ENCODE results near the gene LZTS3.
A peak's percentile ranks its signal among the peaks of the same experiment; 100 is the strongest.
"Not testable (repeated sequence)": the region's sequence is repeated elsewhere in the genome, so short reads cannot be mapped to it uniquely, and the experiment has no call there.

LZTS3 gene

GRCh38 chr20:3172933-3173609, at the start of gene LZTS3:
Gene LZTS3, minus strand, starts transcription at chr20:3173549. Its CDS starts 6,386 bp downstream, at chr20:3167163.
- no peak for DNase-seq (ENCODE audit: low read depth)

- DNase-seq (ENCODE audit: low read depth), result no peak
These were observed 48.3 kb upstream of the LZTS3 start for GRCh38 chr20:3221398-3222226.

DNA sequence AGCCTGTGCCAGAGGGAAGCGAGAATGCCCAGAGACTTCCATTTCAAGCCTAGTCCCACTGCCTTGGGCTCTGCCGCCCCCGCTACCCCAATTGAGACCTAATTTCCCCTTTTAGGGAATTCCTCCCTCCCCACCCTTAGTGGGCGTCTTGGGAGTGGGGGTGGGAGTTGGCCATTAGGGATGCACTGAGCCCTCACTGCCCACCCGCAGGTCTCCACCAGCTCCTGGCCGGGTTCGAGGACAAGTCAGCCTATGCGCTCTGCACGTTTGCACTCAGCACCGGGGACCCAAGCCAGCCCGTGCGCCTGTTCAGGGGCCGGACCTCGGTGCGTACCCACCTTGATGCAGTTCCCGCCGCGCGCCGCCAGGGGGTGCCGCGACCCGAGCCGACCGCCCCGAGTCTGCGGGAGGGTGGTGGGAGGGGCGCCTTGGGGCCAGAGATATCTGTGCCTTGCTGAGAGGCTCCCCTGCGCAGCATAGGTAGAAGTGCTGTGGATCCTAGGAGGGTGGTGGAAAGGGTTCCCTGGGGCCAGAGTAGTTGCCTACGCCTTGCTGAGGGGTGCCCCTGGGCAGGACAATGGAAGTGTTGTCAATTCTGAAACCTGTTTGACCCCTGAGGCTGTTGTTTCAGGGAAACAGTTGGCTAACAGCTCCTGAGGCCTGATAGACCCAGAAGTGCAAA, 45.1 kb upstream of the LZTS3 start:
- no peak for DNase-seq (ENCODE audit: low read depth)

GRCh38 chr20:3215359-3215917, 42.1 kb upstream of the LZTS3 start:
- not testable (repeated sequence) for DNase-seq (ENCODE audit: low read depth)

DNA sequence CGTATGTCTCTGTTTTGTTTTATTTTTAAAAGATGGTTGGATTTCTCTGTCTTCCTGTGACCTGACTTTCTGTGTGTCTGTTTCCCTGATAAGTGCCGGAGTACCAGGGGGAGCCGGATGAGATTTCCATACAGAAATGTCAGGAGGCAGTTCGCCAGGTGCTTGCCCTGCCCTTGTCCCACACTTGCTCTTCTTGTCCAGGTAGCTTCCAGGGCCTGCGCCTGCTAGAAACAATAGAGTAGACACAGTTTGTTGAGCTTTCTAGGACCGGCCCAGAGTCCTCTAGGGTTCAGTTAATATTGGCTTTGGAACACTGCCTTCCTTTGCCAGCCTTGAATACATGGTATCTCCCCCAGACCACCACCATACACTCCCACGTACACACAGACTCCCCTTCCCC, 39.9 kb upstream of the LZTS3 start:
- DNase-seq (ENCODE audit: low read depth), result no peak

GRCh38 chr20:3210346-3210745, 37.0 kb upstream of the LZTS3 start:
- DNase-seq (ENCODE audit: low read depth), result no peak

GRCh38 chr20:3209946-3210317, 36.6 kb upstream of the LZTS3 start:
- DNase-seq (ENCODE audit: low read depth), result no peak

DNA sequence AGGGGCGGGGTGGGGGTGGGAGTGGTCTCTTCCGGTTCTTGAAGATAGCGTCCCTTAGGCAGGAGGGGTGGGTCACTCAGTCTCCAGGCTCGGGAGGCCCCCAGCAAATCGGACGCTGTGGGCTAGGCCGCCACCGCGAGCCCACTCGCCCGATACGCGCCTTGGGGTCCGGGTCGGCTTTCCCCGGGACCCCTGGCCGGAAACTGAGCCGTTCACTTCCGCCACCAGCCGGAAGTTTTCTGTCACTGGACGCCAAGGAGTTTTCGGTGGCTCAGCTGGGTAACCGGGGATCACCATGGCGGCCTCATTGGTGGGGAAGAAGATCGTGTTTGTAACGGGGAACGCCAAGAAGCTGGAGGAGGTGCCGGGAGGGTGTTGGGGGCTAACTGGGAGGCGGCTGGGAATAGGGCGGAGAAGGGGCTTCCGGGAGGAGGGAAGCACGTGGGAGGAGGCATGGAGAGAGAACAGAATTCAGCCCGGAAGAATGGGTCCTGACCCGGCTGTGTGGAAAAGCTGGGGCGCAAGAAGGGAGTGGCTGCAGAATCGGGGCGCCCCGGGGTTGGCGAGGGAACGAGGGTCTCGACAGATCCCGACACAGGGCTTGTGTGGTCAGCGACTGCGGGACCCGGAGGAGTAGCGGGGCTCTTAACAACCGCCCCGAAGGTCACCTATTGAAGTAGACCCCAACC, 36.1 kb upstream of the LZTS3 start, which contains the start of gene ITPA:
Gene ITPA, plus strand, starts transcription at position 242 of the 689 bp plus-strand sequence. Its CDS starts 54 bp downstream, at position 296.
- DNase-seq (ENCODE audit: low read depth), result no peak

DNA sequence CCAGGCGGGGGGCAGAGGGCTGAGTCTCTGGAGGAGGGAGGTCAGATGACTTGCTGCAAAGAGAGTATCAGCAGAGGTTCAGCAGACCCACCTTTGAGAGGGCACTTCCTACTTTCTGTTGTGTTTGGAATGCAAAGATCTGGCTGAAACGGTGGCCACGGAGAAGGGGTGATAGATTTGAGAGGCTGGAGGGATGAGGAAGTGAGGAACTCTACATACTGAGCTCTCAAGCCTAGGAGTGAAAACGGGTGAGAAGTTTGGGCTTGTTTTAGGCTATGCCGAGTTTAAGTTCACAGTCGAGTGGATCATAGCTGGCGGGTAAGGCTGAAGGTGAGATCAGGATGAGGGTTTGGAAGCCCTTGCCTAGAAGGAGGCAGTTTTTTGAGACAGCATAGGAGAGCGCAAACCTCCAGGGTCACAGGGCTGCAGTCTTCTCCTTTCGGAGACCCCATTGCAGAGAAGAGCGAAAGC, 35.5 kb upstream of the LZTS3 start:
- DNase-seq (ENCODE audit: low read depth), result no peak

DNA sequence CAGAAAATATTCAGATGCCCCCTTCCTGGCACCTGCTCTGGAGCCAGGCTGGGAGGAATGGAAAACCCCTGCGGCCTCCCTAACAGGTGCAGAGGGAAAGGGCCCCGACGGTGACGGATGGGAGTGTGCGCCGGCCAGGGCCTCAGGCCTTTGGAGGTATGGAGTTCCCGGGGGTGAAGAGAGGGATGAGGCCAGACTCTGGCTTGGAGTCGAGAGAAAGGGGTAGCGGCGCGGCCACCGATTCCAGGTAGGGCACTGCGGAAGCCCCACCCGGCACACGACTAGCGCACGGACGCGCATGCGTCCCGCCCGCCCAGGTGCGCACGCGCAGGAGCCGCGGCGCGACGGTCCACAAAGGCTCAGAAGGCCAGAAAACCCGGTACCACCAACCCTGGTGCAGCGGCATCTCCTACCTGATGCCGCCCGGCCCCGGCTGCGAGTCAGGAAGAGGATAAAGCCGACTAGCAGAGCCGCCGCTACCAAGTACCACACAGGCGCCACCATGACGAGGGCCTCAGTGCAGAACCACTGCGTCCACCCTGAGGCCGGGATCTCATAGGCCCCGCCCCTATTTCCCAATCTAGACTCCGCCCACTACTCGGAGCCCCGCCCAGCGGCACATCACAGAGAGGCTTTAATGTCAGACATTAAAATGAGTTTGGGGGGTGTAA, 30.9 kb upstream of the LZTS3 start, which contains the start of gene DDRGK1:
Gene DDRGK1, minus strand, starts transcription at position 559 of the 671 bp plus-strand sequence. Its CDS starts 55 bp downstream, at position 504.
- DNase-seq (ENCODE audit: low read depth), result peak; percentile 63

- no peak for DNase-seq (ENCODE audit: low read depth)
These were observed 30.2 kb upstream of the LZTS3 start for GRCh38 chr20:3203315-3204123.

DNA sequence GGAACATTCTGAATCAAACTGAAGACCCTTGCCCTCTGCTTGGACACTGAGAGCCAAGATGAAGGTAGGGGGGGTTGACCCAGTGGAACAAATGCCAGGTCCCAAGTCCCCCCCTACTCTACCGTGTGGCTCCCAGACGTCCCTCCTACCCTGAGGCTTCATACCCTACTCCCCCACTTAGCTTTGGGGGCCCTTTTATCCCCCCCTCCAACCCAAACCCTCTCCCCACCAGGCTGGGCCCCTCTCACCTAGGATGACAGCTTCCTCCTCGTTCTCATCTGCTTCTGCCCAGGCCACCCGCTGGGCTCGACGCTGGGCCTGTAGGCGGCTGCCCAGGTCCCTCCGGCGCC, 29.6 kb upstream of the LZTS3 start:
- DNase-seq (ENCODE audit: low read depth), result no peak

- no peak for DNase-seq (ENCODE audit: low read depth)
These were observed 26.8 kb upstream of the LZTS3 start for GRCh38 chr20:3199976-3200755.

GRCh38 chr20:3199206-3199605, 25.9 kb upstream of the LZTS3 start:
- DNase-seq (ENCODE audit: low read depth), result no peak

GRCh38 chr20:3195590-3196237, 22.4 kb upstream of the LZTS3 start:
- DNase-seq (ENCODE audit: low read depth), result no peak

- DNase-seq (ENCODE audit: low read depth), result no peak
These were observed 21.4 kb upstream of the LZTS3 start for GRCh38 chr20:3194617-3195280.

DNA sequence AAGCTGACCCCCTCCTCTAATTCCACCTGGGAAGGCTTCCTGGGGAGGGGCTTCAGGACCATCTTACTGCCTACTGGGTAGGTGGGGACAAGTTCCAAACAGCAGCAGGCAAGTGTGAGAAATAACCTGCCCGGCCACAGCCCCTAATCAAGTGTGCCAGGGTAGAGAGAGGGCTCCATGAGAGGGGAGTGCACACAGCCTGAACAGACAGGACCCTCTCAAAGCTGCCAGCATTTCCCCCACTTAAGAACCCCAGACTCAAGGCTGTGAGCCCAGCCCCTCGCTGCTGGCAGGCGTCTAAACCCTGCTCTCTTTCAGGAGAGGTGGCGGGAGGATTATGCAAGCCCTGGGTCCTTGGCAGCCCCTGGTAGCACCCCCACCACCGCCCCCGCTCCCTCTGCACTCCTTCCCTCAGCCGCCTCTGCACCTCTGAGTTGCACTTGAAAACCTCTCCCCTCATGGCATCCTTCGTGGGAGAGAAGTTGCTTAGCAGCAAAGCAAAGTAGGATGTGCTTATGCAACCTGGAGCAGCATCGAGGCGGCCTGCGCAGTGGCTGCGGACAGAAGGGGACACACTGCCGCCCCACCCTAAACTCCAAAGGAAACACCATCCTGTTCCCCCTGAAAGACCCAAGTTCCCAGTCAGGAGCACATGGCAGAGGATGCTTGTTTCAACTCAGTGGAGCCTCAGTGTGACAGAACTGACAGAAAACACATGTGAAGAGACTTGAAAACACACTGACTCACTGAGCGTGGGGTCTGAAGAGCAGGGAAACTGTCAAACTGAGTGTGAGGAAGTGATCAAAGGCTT, 20.7 kb upstream of the LZTS3 start:
- DNase-seq (ENCODE audit: low read depth), result no peak

Data from HS-27A (cell line).